Stimulated activated naive CD4-positive, alpha-beta T cell treated with Interleukin-2 at 50 U/mL for 16 hours (primary cell): Measurements from ENCODE around the gene ABCB9.
A peak's percentile ranks its signal among the peaks of the same experiment; 100 is the strongest.

Source experiments
- DNase-seq: peaks from one replicate; lab custom pipeline; 2025; lab: John Stamatoyannopoulos, UW

The ABCB9 gene

GRCh38 chr12:122981587-122982476 is 15.6 kb upstream of the ABCB9 start:
- DNase-seq, result no peak

GRCh38 chr12:122981036-122981471 is 14.8 kb upstream of the ABCB9 start:
- DNase-seq, result no peak

- peak; percentile 58 for DNase-seq
Measured at GRCh38 chr12:122980183-122981035, 14.1 kb upstream of the ABCB9 start, which contains the start of gene ARL6IP4. Gene ARL6IP4 (plus strand): TSS chr12:122980681. CDS start chr12:122981140, 459 bp downstream.

- no peak for DNase-seq
Measured at GRCh38 chr12:122979908-122980182, 13.6 kb upstream of the ABCB9 start.

- no peak for DNase-seq
Measured at GRCh38 chr12:122979001-122979907, 13.0 kb upstream of the ABCB9 start.

- no peak for DNase-seq
Measured at GRCh38 chr12:122978507-122978955, 12.3 kb upstream of the ABCB9 start.

- no peak for DNase-seq
Measured at GRCh38 chr12:122977655-122978392, 11.6 kb upstream of the ABCB9 start.

GRCh38 chr12:122977153-122977552 is 10.9 kb upstream of the ABCB9 start:
- DNase-seq, result no peak

- no peak for DNase-seq
Measured at GRCh38 chr12:122976648-122976975, 10.3 kb upstream of the ABCB9 start.

- no peak for DNase-seq
Measured at GRCh38 chr12:122975790-122976647, 9.8 kb upstream of the ABCB9 start.

GRCh38 chr12:122974892-122975789 is 8.9 kb upstream of the ABCB9 start, which contains the start of gene OGFOD2:
Gene OGFOD2 (plus strand): TSS chr12:122975244. CDS start chr12:122975252, 8 bp downstream.
- DNase-seq, result peak; percentile 94

- peak; percentile 98 for DNase-seq
Measured at GRCh38 chr12:122974274-122974891, 8.1 kb upstream of the ABCB9 start.

- no peak for DNase-seq
Measured at GRCh38 chr12:122969676-122970075, 3.4 kb upstream of the ABCB9 start.

- no peak for DNase-seq
Measured at GRCh38 chr12:122968104-122968503, 1.8 kb upstream of the ABCB9 start.

GRCh38 chr12:122966743-122967550 is 684 bp upstream of the ABCB9 start:
- DNase-seq, result no peak

GRCh38 chr12:122965321-122965751 is 927 bp downstream of the ABCB9 start:
- DNase-seq, result no peak

GRCh38 chr12:122964439-122965257 is 1.6 kb downstream of the ABCB9 start:
- no peak for DNase-seq
